Kidney capillary endothelial cell (primary cell): ENCODE results near the gene GCHFR.
A peak's percentile ranks its signal among the peaks of the same experiment; 100 is the strongest.

Experiments
- DNase-seq: peaks from one replicate; pipeline ENCODE4 v3.0.0-alpha.2; 2018; ENCODE audit warnings: low spot score

The GCHFR gene

GRCh38 chr15:40763801-40764628, at the start of gene GCHFR:
Gene GCHFR, plus strand, starts transcription at chr15:40764068. Its CDS starts 113 bp downstream, at chr15:40764181.
- no peak for DNase-seq

DNA sequence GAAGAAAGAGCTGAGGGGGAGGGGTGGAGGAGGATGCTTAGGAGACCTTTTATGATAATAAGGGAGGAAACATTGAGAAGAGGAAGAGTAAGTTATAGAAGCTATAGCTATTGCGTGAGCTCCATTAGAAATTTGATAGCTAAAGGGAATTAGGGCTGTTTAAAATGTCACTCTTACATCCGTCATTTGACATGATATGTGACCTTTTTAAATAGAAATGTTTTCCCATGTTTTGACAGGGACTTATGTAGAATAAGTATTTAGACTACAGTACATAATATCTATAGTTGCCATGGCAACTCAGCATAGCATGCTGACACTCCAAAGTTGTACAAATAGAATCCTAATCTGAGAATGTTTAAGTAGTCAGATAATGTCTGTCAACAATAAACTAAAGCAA, 49.7 kb upstream of the GCHFR start:
- no peak for DNase-seq

DNA sequence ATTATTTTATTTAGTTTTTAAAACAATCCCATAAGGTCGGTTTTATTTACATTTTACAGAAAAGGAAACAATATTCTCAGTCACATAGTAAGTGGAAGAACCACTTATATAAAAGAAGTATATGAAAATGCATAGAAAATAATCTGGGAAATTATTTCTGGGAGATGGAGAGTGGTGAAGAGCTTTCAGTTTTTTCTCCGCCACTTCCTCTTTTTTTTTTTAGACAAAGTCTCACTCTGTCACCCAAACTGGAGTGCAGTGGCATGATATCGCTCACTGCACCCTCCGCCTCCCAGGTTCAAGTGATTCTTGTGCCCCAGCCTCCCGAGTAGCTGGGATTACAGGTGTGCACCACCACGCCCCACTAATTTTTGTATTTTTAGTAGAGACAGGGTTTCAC, 47.7 kb upstream of the GCHFR start:
- DNase-seq, result no peak

- DNase-seq, result no peak
Observed at GRCh38 chr15:40721701-40722100, 42.2 kb upstream of the GCHFR start.

DNA sequence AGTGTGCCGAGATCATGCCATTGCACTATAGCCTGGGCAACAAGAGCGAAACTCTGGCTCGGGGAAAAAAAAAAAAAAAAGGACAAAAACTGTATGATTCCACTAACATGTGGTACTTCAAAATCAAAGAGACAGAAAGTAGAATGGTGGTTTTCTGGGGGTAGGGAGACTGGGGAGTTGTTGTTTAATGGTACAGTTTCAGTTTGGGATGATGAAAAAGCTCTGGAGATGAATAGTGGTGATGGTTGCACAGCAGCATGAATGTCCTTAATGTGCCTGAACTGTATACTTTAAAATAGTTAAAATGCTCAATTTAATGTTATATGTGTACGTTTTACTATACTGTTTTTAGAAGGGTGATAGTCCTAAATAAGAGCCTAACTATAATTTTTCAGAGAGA, 41.5 kb upstream of the GCHFR start:
- DNase-seq, result no peak

GRCh38 chr15:40722934-40723333, 40.9 kb upstream of the GCHFR start:
- no peak for DNase-seq

GRCh38 chr15:40723919-40724318, 39.9 kb upstream of the GCHFR start:
- no peak for DNase-seq

DNA sequence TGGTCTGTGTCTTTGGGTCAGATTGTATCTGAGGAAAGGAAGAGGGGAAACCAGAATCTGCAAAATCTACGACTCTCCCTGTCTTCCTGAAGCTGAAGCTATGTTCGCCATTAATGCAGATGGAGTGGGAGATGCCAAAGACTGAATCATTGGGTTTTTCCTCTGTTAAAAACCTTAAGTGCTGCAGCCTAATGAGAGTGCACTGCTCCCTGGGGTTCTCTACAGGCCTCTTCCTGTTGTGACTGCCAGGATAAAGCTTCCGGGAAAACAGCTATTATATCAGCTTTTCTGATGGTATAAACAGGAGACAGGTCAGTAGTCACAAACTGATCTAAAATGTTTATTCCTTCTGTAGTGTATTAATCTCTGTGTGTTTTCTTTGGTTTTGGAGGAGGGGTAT, 32.8 kb upstream of the GCHFR start:
- DNase-seq, result peak; percentile 55

DNA sequence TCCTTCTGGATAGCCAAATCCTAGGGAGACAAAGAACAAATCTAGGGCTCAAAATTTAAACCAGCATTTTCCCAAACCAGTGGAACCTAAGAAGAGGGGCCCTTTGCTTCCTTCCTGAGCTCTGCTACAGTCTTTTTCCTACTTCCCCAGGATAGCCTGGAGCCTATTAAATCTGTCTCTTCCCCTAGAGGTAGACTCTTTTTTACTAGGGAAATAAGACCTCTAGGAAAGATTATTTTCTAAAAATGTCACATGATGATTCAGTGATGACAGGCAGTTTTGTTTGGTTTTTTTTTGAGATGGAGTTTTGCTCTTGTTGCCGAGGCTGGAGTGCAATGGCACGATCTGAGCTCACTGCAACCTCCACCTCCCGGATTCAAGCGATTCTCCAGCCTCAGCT, 27.3 kb upstream of the GCHFR start:
- DNase-seq, result no peak

DNA sequence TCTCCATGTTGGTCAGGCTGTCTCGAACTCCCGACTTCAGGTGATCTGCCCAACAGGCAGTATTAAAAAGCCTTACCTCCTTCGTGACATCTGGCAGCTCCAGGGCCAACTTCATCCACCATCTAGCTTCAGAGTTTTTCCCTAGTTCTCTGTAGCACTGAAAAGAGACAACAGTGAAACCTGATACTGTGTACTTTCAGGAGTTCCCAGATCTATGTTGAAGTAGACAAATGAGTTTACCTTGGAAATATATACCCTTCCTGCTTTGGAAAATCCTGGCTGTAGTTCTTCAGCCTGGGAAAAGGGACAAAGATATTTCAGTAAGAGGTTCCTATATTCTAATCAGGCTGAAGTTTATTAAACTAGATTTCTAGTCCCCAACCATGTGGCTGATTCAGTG, 26.8 kb upstream of the GCHFR start:
- DNase-seq, result no peak

DNA sequence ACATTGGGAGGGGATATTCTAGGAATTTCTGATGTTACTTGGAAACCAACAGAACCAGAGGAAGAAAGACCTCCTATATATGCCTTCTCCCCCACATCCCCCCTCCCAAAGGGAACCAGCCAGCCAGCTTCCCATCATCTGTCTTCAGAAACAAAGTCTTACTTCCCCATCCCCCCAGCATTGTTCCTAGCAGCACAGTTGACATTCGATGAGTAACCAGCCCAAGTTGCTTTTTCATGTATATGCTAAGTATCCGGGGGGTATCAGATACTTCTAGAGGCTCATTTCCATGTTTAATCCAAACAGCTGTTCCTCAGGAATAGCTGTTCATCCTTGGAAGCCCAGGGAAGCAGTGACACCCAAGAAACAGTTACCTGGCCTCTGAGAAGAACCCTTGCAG, 24.8 kb upstream of the GCHFR start:
- no peak for DNase-seq

GRCh38 chr15:40739854-40740253, 24.0 kb upstream of the GCHFR start:
- no peak for DNase-seq

DNA sequence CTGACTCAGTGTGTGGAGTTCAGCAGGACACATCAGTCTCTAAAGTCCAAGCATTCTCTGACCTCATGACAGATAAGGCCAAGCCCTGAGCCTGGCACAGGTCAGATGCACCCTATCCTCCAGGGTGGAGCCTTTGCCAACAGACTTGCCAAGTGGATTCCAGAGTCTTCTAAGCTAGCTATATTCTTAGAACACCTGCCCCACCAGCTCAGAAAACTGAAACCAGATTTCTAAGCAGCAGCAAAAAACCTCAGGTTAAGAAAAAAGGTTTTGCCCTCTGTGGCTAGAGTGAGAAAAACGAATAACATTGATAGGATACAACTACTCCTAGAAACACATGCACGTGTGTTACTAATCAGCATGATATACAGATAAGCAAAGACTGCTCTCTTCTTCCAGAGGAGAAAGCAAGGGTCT, 20.4 kb upstream of the GCHFR start:
- DNase-seq, result no peak

DNA sequence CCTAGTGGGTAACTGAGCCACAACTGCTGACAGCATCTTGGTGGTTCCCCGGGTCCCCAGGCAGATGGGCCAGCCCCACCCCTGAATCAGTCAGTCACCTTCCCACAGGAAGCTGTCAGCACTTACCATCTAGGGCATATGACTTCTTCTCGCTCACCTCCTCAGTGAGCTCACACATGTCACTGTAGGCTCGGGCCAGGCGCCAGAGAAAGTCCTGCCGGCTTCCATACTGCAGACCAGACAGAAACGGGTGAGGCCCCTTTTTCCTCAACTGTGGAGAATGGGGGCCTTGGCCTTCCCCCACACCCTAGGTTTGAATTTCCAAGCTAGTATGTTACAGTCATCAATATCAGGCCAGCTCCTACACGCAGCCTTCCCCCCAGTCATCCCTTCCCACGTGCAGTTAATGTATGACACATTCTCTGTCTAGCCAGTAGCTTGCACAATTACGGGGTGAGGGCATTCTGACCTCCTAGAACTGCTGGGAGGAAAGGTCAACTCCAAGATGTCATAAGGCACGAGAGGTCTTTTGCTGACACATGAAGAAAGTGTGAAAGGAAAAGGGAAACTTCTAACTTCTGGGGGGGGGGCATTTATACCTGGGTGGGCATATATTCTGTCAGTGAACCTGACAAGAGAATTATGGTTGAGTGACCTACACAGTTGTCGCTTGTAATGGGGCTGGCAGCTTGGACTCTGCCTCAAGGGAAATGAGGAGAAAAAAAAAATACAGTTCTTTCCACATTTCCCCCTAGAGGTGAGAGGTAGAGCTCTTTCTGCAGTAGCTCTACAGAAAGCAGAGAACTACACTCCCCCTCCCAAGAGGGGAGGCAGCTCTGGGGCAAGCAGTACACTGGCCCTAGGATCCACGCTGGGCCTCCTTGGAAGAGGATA, 19.7 kb upstream of the GCHFR start:
- DNase-seq, result no peak

DNA sequence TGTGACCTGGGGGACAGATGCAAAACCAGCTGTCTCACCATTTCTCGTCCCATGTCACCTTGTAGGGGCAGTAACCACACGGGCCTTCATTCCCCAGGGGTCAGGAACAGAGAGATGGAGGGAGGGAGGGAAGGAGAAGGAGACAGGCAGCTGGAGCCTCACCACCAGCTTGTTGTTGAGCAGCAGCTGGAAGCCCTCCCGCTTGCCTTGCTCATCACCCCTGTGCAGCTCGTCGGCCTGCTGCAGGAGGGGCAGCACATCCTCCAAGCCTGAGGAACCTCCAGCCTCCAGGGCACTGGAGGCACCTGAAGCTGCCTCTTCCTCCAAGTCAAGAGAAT, 19.1 kb upstream of the GCHFR start:
- no peak for DNase-seq

DNA sequence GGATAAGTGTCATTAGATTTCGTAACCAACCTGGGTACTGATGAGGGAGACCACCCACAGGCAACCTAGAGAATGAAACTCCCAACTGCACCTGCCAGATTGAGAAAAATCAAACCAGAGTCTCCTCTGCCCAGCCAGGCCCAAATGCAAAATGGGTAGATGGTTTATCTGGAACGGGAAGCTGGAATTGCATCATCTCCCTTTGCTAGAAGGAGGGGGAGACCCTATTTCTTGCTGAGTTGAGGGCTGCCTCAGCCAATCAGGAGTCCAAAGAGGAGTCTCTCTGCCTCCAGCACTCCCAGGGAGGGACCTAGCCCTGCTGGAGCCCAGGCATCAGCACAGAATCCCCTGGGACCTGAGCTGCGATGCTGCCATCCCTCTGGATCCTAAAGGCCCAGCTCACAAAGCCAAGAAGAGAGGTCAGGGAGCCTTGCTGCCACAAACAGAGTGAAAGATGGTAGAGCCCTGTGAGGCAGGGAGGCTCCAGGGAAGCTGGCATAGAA, 16.9 kb upstream of the GCHFR start:
- no peak for DNase-seq

GRCh38 chr15:40747685-40748631, 15.9 kb upstream of the GCHFR start:
- no peak for DNase-seq

DNA sequence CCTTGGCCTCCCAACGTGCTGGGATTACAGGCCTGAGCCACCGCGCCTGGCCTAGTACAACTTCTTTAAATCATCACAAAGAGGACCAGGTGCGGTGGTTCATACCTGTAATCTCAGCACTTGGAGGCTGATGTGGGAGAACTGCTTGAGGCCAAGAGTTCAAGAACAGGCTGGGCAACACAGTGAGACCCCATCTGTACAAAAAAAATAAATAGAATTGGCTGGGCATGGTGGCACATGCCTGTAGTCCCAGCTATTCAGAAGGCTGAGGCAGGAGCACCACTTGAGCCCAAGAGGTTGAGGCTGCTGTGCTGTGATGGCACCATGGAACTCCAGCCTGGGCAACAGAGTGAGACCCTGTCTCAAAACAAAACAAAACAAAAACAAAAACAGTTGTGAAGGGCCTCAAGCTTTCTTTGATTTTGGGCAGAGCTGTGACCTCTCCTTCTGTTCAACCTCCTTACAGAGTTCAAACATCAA, 14.7 kb upstream of the GCHFR start:
- DNase-seq, result no peak

GRCh38 chr15:40750885-40751284, 13.0 kb upstream of the GCHFR start:
- DNase-seq, result no peak

GRCh38 chr15:40751745-40752144, 12.1 kb upstream of the GCHFR start:
- DNase-seq, result no peak

DNA sequence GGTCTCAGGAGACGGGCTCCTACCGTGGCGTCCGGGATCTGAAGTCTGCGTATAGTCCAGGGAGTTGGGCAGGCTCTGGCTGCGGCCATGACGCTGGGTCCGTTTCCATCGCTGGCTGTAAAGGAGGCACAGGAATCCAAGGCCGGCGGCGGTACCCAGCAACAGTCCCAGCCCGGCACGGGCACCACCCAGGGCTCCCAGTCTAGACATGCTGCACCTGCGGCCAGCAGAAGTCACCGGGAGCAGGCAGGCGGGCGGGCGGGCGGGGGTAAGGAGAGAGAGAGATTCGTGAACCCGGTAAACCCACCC, 9.3 kb upstream of the GCHFR start:
- no peak for DNase-seq
